HL-60 (cell line): ENCODE measurements around the gene MAP2K6.

Experiments used
- DNase-seq, 2 experiments: peaks; one replicate each; pipeline ENCODE4 v3.0.0-alpha.2; 2010 to 2020; ENCODE audit warnings: low read depth in 1 of 2, low spot score in 1 of 2
- H3K27ac ChIP-seq: fragments of 250-450 bp; sonication (Bioruptor Pico); replicated peaks from 2 replicates; pipeline ENCODE4 v1.5.1; 2020; ENCODE audit warnings: mild to moderate bottlenecking, moderate library complexity
- H3K27me3 ChIP-seq: fragments of 250-450 bp; sonication (Bioruptor Pico); 2 replicates; pipeline ENCODE4 v1.5.1; 2021; ENCODE audit warnings: mild to moderate bottlenecking, moderate library complexity; ENCODE audit not compliant: insufficient read depth, poor library complexity, severe bottlenecking
- H3K4me3 ChIP-seq: replicated peaks from 2 replicates; pipeline ENCODE4 v1.5.1; 2011; ENCODE audit warnings: mild to moderate bottlenecking, control low read depth, low read length; ENCODE audit not compliant: insufficient read depth
- GABPA ChIP-seq: IDR thresholded peaks from 2 replicates; pipeline ENCODE4 v1.6.1; 2012; ENCODE audit warnings: low read depth
- POLR2AphosphoS5 ChIP-seq: IDR thresholded peaks from 2 replicates; pipeline ENCODE4 v1.6.1; 2012; ENCODE audit warnings: low read depth
- REST ChIP-seq: IDR thresholded peaks from 2 replicates; pipeline ENCODE4 v1.6.1; 2012; ENCODE audit warnings: low read depth; ENCODE audit not compliant: insufficient replicate concordance
- SPI1 ChIP-seq: IDR thresholded peaks from 2 replicates; pipeline ENCODE4 v1.6.1; 2012; ENCODE audit warnings: low read depth, mild to moderate bottlenecking, borderline replicate concordance
- TF ChIP-seq, protein P1 (sequence below): IDR thresholded peaks from one replicate; pipeline ENCODE4 v1.5.1; 2011; ENCODE audit warnings: low read length, control low read depth, inconsistent platforms; ENCODE audit not compliant: insufficient read depth

The MAP2K6 gene

GRCh38 chr17:69461951-69462369, 47.5 kb downstream of the MAP2K6 start:
- no peak for DNase-seq
- Histone ChIP-seq H3K4me3 (no peak overlapping the region), H3K27ac (no peak overlapping the region), H3K27me3 (no peaks in the 10 kb centered on the region)
- TF ChIP-seq GABPA (no peak), SPI1 (no peak), POLR2AphosphoS5 (no peak), REST (no peak)
- TF ChIP-seq, protein P1, sequence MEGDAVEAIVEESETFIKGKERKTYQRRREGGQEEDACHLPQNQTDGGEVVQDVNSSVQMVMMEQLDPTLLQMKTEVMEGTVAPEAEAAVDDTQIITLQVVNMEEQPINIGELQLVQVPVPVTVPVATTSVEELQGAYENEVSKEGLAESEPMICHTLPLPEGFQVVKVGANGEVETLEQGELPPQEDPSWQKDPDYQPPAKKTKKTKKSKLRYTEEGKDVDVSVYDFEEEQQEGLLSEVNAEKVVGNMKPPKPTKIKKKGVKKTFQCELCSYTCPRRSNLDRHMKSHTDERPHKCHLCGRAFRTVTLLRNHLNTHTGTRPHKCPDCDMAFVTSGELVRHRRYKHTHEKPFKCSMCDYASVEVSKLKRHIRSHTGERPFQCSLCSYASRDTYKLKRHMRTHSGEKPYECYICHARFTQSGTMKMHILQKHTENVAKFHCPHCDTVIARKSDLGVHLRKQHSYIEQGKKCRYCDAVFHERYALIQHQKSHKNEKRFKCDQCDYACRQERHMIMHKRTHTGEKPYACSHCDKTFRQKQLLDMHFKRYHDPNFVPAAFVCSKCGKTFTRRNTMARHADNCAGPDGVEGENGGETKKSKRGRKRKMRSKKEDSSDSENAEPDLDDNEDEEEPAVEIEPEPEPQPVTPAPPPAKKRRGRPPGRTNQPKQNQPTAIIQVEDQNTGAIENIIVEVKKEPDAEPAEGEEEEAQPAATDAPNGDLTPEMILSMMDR, result no peak

- no peak for DNase-seq
- H3K27me3 ChIP-seq, result no peaks in the 10 kb centered on the region
- TF ChIP-seq GABPA (no peak), SPI1 (no peak), POLR2AphosphoS5 (no peak), REST (no peak)
- TF ChIP-seq, protein P1, result no peak
- H3K4me3 ChIP-seq, result no peak overlapping the region
- no peak overlapping the region for H3K27ac ChIP-seq
Measured at GRCh38 chr17:69462882-69463281, 48.4 kb downstream of the MAP2K6 start.

GRCh38 chr17:69466451-69466850, 52.0 kb downstream of the MAP2K6 start:
- TF ChIP-seq SPI1 (no peak), GABPA (no peak), POLR2AphosphoS5 (no peak), REST (no peak)
- TF ChIP-seq, protein P1, result no peak
- no peak for DNase-seq
- no peak overlapping the region for H3K27ac ChIP-seq
- H3K4me3 ChIP-seq, result no peak overlapping the region
- no peaks in the 10 kb centered on the region for H3K27me3 ChIP-seq
